IMR-90 (cell line): ENCODE measurements around the gene IFNE. TPM values are rescaled to one million over a fixed set of nuclear protein-coding genes. Genes with fewer than 3 reads are reported as not detected.

Source experiments
- ATAC-seq: fragments of 200-7000 bp; cut with Tn5 transposase; 2 replicates; pipeline ENCODE4 v1.9.1; 2020; ENCODE audit warnings: low read depth, mild to moderate bottlenecking, moderate library complexity
- BruUV-seq: library from RNA; stranded (reverse); fragments of 400-500 nt; replicated peaks from 2 replicates; lab custom pipeline; 2021; lab: Mats Ljungman, UMichigan
- CTCF ChIA-PET: fragments of 300-600 bp; formaldehyde crosslinking; extraction: SDS; loops from one replicate; lab custom pipeline; 2021; ENCODE audit warnings: antibody characterized with exemption; lab: Yijun Ruan, JAX
- POLR2A ChIA-PET: fragments of 300-600 bp; sonication (Branson Sonifier 250); formaldehyde crosslinking; loops from one replicate; lab custom pipeline; 2022; ENCODE audit warnings: antibody characterized with exemption; ENCODE audit not compliant: unreplicated experiment; lab: Charles Lee
- DNase-seq: peaks from one replicate; pipeline ENCODE4 v3.0.0; 2013
- H2AFZ ChIP-seq: replicated peaks from 2 replicates; pipeline ENCODE3; 2013; ENCODE audit warnings: low read length, mild to moderate bottlenecking; ENCODE audit not compliant: poor library complexity
- H2AK5ac ChIP-seq: 2 replicates; pipeline ENCODE4 v1.6.1; 2013; ENCODE audit warnings: low read depth, low read length, inconsistent platforms
- H2AK9ac ChIP-seq: replicated peaks from 2 replicates; pipeline ENCODE3; 2013; ENCODE audit warnings: mild to moderate bottlenecking, low read depth, low read length, moderate library complexity; ENCODE audit not compliant: poor library complexity
- H2BK120ac ChIP-seq: 2 replicates; pipeline ENCODE4 v1.6.1; 2013; ENCODE audit warnings: low read depth, low read length, inconsistent platforms
- H2BK15ac ChIP-seq: 3 replicates; pipeline ENCODE4 v1.6.1; 2013; ENCODE audit warnings: low read depth, low read length, inconsistent platforms
- H2BK20ac ChIP-seq: 2 replicates; pipeline ENCODE4 v1.6.1; 2013; ENCODE audit warnings: low read depth, mild to moderate bottlenecking, inconsistent platforms, low read length, moderate library complexity
- H2BK5ac ChIP-seq: 2 replicates; pipeline ENCODE4 v1.6.1; 2013; ENCODE audit warnings: mild to moderate bottlenecking, low read depth, low read length, inconsistent platforms; ENCODE audit not compliant: poor library complexity, severe bottlenecking
- H3K14ac ChIP-seq: replicated peaks from 2 replicates; pipeline ENCODE4 v1.6.1; 2013; ENCODE audit warnings: low read depth, low read length, inconsistent platforms
- H3K18ac ChIP-seq: 2 replicates; pipeline ENCODE4 v1.6.1; 2013; ENCODE audit warnings: low read depth, low read length, control low read depth
- H3K23ac ChIP-seq: 2 replicates; pipeline ENCODE4 v1.6.1; 2013; ENCODE audit warnings: low read depth, low read length, inconsistent platforms
- H3K27ac ChIP-seq: 2 replicates; pipeline ENCODE4 v1.5.1; 2013; ENCODE audit warnings: mild to moderate bottlenecking, control low read depth, low read length; ENCODE audit not compliant: insufficient read depth
- H3K27me3 ChIP-seq: 2 replicates; pipeline ENCODE4 v1.6.1; 2013; ENCODE audit warnings: low read length; ENCODE audit not compliant: control insufficient read depth, insufficient read depth
- H3K36me3 ChIP-seq: 2 replicates; pipeline ENCODE4 v1.6.1; 2013; ENCODE audit warnings: low read length, mixed read lengths; ENCODE audit not compliant: control insufficient read depth, insufficient read depth
- H3K4ac ChIP-seq: 2 replicates; pipeline ENCODE4 v1.6.1; 2013; ENCODE audit warnings: low read depth, low read length, inconsistent platforms
- H3K4me1 ChIP-seq: 2 replicates; pipeline ENCODE4 v1.6.1; 2013; ENCODE audit warnings: low read length, mixed read lengths; ENCODE audit not compliant: control insufficient read depth, insufficient read depth
- H3K4me2 ChIP-seq: 2 replicates; pipeline ENCODE4 v1.6.1; 2013; ENCODE audit warnings: low read depth, mild to moderate bottlenecking, control low read depth, low read length, moderate library complexity
- H3K4me3 ChIP-seq: 2 replicates; pipeline ENCODE4 v1.5.1; 2013; ENCODE audit warnings: low read depth, mild to moderate bottlenecking, control low read depth, low read length, moderate library complexity; ENCODE audit not compliant: insufficient read depth
- H3K56ac ChIP-seq: 2 replicates; pipeline ENCODE4 v1.6.1; 2013; ENCODE audit warnings: low read length, inconsistent platforms; ENCODE audit not compliant: insufficient read depth; ENCODE audit errors: extremely low read depth
- H3K79me1 ChIP-seq, 2 experiments: 2 replicates each; pipeline ENCODE4 v1.6.1; 2013; ENCODE audit warnings: low read length in 2 of 2, inconsistent platforms in 1 of 2, low read depth in 1 of 2
- H3K9ac ChIP-seq: 2 replicates; pipeline ENCODE4 v1.6.1; 2013; ENCODE audit warnings: low read depth, low read length, control low read depth
- H3K9me1 ChIP-seq: 2 replicates; pipeline ENCODE4 v1.6.1; 2013; ENCODE audit warnings: low read length, inconsistent platforms; ENCODE audit not compliant: insufficient read depth
- H3K9me3 ChIP-seq: 2 replicates; pipeline ENCODE4 v1.6.1; 2013; ENCODE audit warnings: low read length; ENCODE audit not compliant: control insufficient read depth, insufficient read depth
- H4K20me1 ChIP-seq: 2 replicates; pipeline ENCODE4 v1.6.1; 2013; ENCODE audit warnings: low read length, inconsistent platforms; ENCODE audit not compliant: insufficient read depth
- H4K5ac ChIP-seq: 2 replicates; pipeline ENCODE4 v1.6.1; 2013; ENCODE audit warnings: mild to moderate bottlenecking, low read depth, low read length, control low read depth
- H4K8ac ChIP-seq, 2 experiments: 2 replicates each; pipeline ENCODE4 v1.6.1; 2013; ENCODE audit warnings: low read depth in 2 of 2, low read length in 2 of 2, control low read depth in 1 of 2, inconsistent platforms in 1 of 2
- H4K91ac ChIP-seq: 2 replicates; pipeline ENCODE4 v1.6.1; 2013; ENCODE audit warnings: low read depth, low read length, inconsistent platforms; ENCODE audit not compliant: insufficient read depth
- FOS ChIP-seq: fragments of 150-350 bp; IDR thresholded peaks from 2 replicates; pipeline ENCODE4 v1.6.1; 2016; ENCODE audit warnings: low read depth, low read length
- MXI1 ChIP-seq: IDR thresholded peaks from 2 replicates; pipeline ENCODE4 v1.6.1; 2012; ENCODE audit warnings: low read depth, mild to moderate bottlenecking, low read length, moderate library complexity, borderline replicate concordance
- NFE2L2 ChIP-seq: fragments of 150-350 bp; IDR thresholded peaks from 2 replicates; pipeline ENCODE4 v1.6.1; 2016; ENCODE audit warnings: low read depth, mild to moderate bottlenecking, low read length
- POLR2A ChIP-seq: IDR thresholded peaks from 2 replicates; pipeline ENCODE4 v1.6.1; 2012; ENCODE audit warnings: mild to moderate bottlenecking, low read depth, low read length
- RAD21 ChIP-seq: IDR thresholded peaks from 2 replicates; pipeline ENCODE4 v1.6.1; 2012; ENCODE audit warnings: low read length, improper control_type of control experiment
- RCOR1 ChIP-seq: IDR thresholded peaks from 2 replicates; pipeline ENCODE4 v1.6.1; 2012; ENCODE audit warnings: mild to moderate bottlenecking, low read length, improper control_type of control experiment; ENCODE audit not compliant: insufficient replicate concordance
- SMC3 ChIP-seq: fragments of 150-350 bp; IDR thresholded peaks from 2 replicates; pipeline ENCODE4 v1.6.1; 2016; ENCODE audit warnings: low read depth, mild to moderate bottlenecking, antibody characterized with exemption, low read length, moderate library complexity
- WGBS, 2 experiments: methylation state at CpG; one replicate each; pipeline versions ENCODE4 v1.1.5 to v1.1.7; 2013; ENCODE audit warnings: missing lambda C conversion rate in 2 of 2; ENCODE audit not compliant: insufficient read length in 1 of 2; ENCODE audit errors: extremely low coverage in 2 of 2; 5-methylcytosine and 5-hydroxymethylcytosine counted together
- dilution Hi-C: fragments of 300-500 bp; cut with HindIII; formaldehyde crosslinking; loops from one replicate; pipeline ENCODE4 v1.14.3; 2018; ENCODE audit warnings: low sequenced_read_pairs; ENCODE audit not compliant: unreplicated experiment
- in situ Hi-C: fragments of 300-500 bp; cut with MboI; formaldehyde crosslinking; loops from 3 replicates; pipeline ENCODE4 v1.14.3; 2019; ENCODE audit warnings: low sequenced_read_pairs, inconsistent platforms, mixed read lengths
- intact Hi-C: fragments of 100-400 bp; cut with micrococcal nuclease; formaldehyde crosslinking; loops from 2 replicates; pipeline ENCODE4 v1.10.0; 2022
- polyA plus RNA-seq, 3 experiments: library from polyadenylated mRNA; depleted of rRNA; stranded (reverse); fragments of >200 nt; gene quantifications; 2 replicates each; pipeline ENCODE4 v1.2.3, GENCODE V29; 2012; ENCODE audit warnings: low replicate concordance in 1 of 3
- total RNA-seq: library from RNA; depleted of rRNA; stranded (reverse); fragments of >200 nt; gene quantifications from 2 replicates; pipeline ENCODE4 v1.2.3, GENCODE V29; 2012
- TF ChIP-seq, protein P1 (sequence below): fragments of 150-350 bp; IDR thresholded peaks from 2 replicates; pipeline ENCODE4 v1.6.1; 2016; ENCODE audit warnings: low read depth, mild to moderate bottlenecking, low read length, moderate library complexity, borderline replicate concordance
- TF ChIP-seq, protein P2 (sequence below): fragments of 150-350 bp; IDR thresholded peaks from 2 replicates; pipeline ENCODE4 v1.6.1; 2017; ENCODE audit warnings: mild to moderate bottlenecking, antibody characterized with exemption, low read length, low read depth

Gene IFNE
- total and polyA plus RNA-seq, 2 of the 4 experiments (the other 2 are of a cell fraction): 1.4 to 1.8 TPM

DNA sequence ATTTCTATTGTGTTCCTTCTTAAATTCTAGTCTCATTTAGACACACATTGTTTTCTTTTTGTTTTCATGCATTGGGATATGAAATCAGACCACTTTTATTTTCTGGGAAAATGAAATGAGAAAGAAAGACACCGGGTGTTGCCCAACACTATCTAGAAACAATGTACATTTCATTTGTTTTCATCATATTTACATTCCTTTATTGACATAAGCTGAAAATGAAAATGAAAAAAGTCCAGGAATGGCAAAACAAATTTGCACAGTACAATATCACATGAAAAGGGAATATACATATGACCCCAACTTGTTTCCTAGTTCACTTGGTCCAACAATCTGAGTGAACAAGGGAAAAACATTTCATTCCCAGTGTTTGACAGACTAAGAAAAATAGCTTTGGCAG is 20.7 kb downstream of the IFNE start:
- POLR2A ChIA-PET: interaction anchor here (1.1 kb wide), 1 partner anchor 241 kb away, joined by 6 read pairs; no protein-coding TSS in a partner anchor
- ATAC-seq: no peak

More for the DNA sequence above, 20.7 kb downstream of the IFNE start:
- Histone ChIP-seq H3K9ac (no peak overlapping the region), H2BK20ac (no peak overlapping the region), H3K36me3 (no peaks in the 10 kb centered on the region), H4K91ac (no peak overlapping the region), H2BK5ac (no peak overlapping the region), H2BK120ac (no peak overlapping the region), H3K4me3 (no peak overlapping the region), H2BK15ac (no peak overlapping the region), H3K14ac (no peak overlapping the region), H3K23ac (no peak overlapping the region), H3K56ac (no peak overlapping the region), H3K79me1 (no peaks in the 10 kb centered on the region), H3K27me3 (no peaks in the 10 kb centered on the region), H2AK9ac (no peak overlapping the region), H4K20me1 (no peaks in the 10 kb centered on the region), H3K4me1 (no peaks in the 10 kb centered on the region), H3K9me1 (no peaks in the 10 kb centered on the region), H3K27ac (no peak overlapping the region), H3K4me2 (no peak overlapping the region), H3K18ac (no peak overlapping the region), H2AK5ac (no peak overlapping the region), H3K9me3 (no peaks in the 10 kb centered on the region), H4K5ac (no peak overlapping the region), H2AFZ (no peak overlapping the region), H3K4ac (no peak overlapping the region), H4K8ac (no peak overlapping the region)
- no peak for DNase-seq
- intact Hi-C loops (no loop called here), dilution Hi-C loops (no loop called here), in situ Hi-C loops (no loop called here)
- TF ChIP-seq SMC3 (no peak), MXI1 (no peak), NFE2L2 (no peak), RAD21 (no peak), POLR2A (no peak), FOS (no peak), RCOR1 (no peak)
- TF ChIP-seq, protein P1, sequence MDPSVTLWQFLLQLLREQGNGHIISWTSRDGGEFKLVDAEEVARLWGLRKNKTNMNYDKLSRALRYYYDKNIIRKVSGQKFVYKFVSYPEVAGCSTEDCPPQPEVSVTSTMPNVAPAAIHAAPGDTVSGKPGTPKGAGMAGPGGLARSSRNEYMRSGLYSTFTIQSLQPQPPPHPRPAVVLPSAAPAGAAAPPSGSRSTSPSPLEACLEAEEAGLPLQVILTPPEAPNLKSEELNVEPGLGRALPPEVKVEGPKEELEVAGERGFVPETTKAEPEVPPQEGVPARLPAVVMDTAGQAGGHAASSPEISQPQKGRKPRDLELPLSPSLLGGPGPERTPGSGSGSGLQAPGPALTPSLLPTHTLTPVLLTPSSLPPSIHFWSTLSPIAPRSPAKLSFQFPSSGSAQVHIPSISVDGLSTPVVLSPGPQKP: no peak
- TF ChIP-seq, protein P2, sequence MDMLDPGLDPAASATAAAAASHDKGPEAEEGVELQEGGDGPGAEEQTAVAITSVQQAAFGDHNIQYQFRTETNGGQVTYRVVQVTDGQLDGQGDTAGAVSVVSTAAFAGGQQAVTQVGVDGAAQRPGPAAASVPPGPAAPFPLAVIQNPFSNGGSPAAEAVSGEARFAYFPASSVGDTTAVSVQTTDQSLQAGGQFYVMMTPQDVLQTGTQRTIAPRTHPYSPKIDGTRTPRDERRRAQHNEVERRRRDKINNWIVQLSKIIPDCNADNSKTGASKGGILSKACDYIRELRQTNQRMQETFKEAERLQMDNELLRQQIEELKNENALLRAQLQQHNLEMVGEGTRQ: no peak
- BruUV-seq: no TSS peak
- CTCF ChIA-PET: interaction anchor here (0.6 kb wide), 1 partner anchor 16 kb away, joined by 3 read pairs; no protein-coding TSS in a partner anchor
- WGBS, 2 experiments: no CpG with 5 or more reads among the region's 1 CpG
